OCI-LY1 (cell line): ENCODE results near the gene SLC22A3.

ENCODE experiments used
- H2AFZ ChIP-seq: fragments of 200-600 bp; sonication (generic), shearing (Covaris generic); 2 replicates; pipeline ENCODE4 v1.6.0; 2014; ENCODE audit warnings: antibody characterized with exemption, mild to moderate bottlenecking, low read length
- H3F3A ChIP-seq: fragments of 200-600 bp; sonication (generic), shearing (Covaris generic); 2 replicates; pipeline ENCODE4 v1.6.0; 2014; ENCODE audit warnings: mild to moderate bottlenecking, antibody characterized with exemption, low read length, moderate library complexity; ENCODE audit not compliant: insufficient read depth
- H3K27ac ChIP-seq: fragments of 200-600 bp; sonication (generic); 2 replicates; pipeline ENCODE4 v1.5.1; 2014; ENCODE audit warnings: low read length, mixed run types, mild to moderate bottlenecking, low read depth; ENCODE audit not compliant: poor library complexity, severe bottlenecking
- H3K27me3 ChIP-seq: fragments of 200-600 bp; sonication (generic); 2 replicates; pipeline ENCODE4 v1.6.0; 2014; ENCODE audit warnings: antibody characterized with exemption, mild to moderate bottlenecking, low read length, moderate library complexity; ENCODE audit not compliant: insufficient read depth
- H3K36me3 ChIP-seq: fragments of 200-600 bp; sonication (generic); 2 replicates; pipeline ENCODE4 v1.6.1; 2014; ENCODE audit warnings: mild to moderate bottlenecking, antibody characterized with exemption, low read length, moderate library complexity, mixed read lengths; ENCODE audit not compliant: insufficient read depth
- H3K4me1 ChIP-seq: fragments of 200-600 bp; sonication (generic); 2 replicates; pipeline ENCODE4 v1.5.1; 2014; ENCODE audit warnings: mild to moderate bottlenecking, low read length, moderate library complexity; ENCODE audit not compliant: insufficient read depth, severe bottlenecking
- H3K4me2 ChIP-seq: fragments of 200-600 bp; sonication (generic), shearing (Covaris generic); 2 replicates; pipeline ENCODE4 v1.6.1; 2014; ENCODE audit warnings: low read length
- H3K4me3 ChIP-seq: fragments of 200-600 bp; sonication (generic); 2 replicates; pipeline ENCODE4 v1.5.1; 2014; ENCODE audit warnings: low read length, low read depth, mild to moderate bottlenecking, mixed read lengths; ENCODE audit not compliant: poor library complexity, severe bottlenecking
- H3K79me2 ChIP-seq: fragments of 200-600 bp; shearing (Covaris generic); 2 replicates; pipeline ENCODE4 v1.6.1; 2016; ENCODE audit warnings: mixed run types, low read length, mixed read lengths; ENCODE audit not compliant: insufficient read depth
- H3K9ac ChIP-seq: fragments of 200-600 bp; sonication (generic), shearing (Covaris generic); 2 replicates; pipeline ENCODE4 v1.6.1; 2014; ENCODE audit warnings: mild to moderate bottlenecking, low read length, mixed read lengths
- H3K9me2 ChIP-seq: fragments of 200-600 bp; sonication (generic), shearing (Covaris generic); 2 replicates; pipeline ENCODE4 v1.6.1; 2014; ENCODE audit warnings: low read depth, mild to moderate bottlenecking, low read length, mixed read lengths
- H3K9me3 ChIP-seq: fragments of 200-600 bp; shearing (Covaris generic); 2 replicates; pipeline ENCODE4 v1.6.1; 2014; ENCODE audit warnings: low read length, mixed read lengths
- H4K20me1 ChIP-seq: fragments of 200-600 bp; sonication (generic), shearing (Covaris generic); 2 replicates; pipeline ENCODE4 v1.6.0; 2016; ENCODE audit warnings: mild to moderate bottlenecking, low read length; ENCODE audit not compliant: insufficient read depth
- CTCF ChIP-seq: fragments of 200-600 bp; sonication (generic), shearing (Covaris generic); IDR thresholded peaks from 2 replicates; pipeline ENCODE4 v1.5.1; 2017; ENCODE audit warnings: mild to moderate bottlenecking, antibody characterized with exemption, low read length, moderate library complexity, mixed read lengths
- EZH2 ChIP-seq: fragments of 200-600 bp; sonication (generic), shearing (Covaris generic); IDR thresholded peaks from 2 replicates; pipeline ENCODE4 v1.8.0; 2017; ENCODE audit warnings: borderline replicate concordance, mixed run types, mild to moderate bottlenecking, antibody characterized with exemption, low read length, moderate library complexity, mixed read lengths

The SLC22A3 gene

DNA sequence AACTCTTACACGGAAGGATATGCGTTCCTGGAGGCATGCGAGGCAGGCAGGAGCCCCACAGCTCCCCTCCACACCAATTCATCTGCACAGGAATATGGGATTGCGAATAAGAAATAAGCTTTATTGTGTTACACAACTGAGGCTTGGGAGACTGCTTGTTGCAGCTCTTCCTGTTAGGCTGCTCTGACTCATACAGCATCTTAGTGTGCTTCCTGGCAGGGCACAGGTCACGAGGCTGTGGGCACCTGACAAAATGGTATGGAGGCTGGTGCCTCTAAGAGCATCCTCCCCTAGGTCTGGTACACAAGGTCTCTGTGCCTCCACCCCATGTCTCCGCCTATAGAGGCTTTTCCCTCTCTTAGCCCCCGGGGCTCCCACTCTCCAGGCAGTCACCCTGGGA is 6.8 kb downstream of the SLC22A3 start:
- no peaks in the 10 kb centered on the region for H4K20me1 ChIP-seq
- H3F3A ChIP-seq = no peaks in the 10 kb centered on the region
- H3K4me3 ChIP-seq = no peak overlapping the region
- H2AFZ ChIP-seq = no peak overlapping the region
- no peak for TF ChIP-seq EZH2
- TF ChIP-seq CTCF = no peak
- no peaks in the 10 kb centered on the region for H3K9me2 ChIP-seq
- H3K9me3 ChIP-seq = no peaks in the 10 kb centered on the region
- H3K79me2 ChIP-seq = no peaks in the 10 kb centered on the region
- H3K27me3 ChIP-seq = no peaks in the 10 kb centered on the region; the same call in 1 of the 2 replicates
- no peak overlapping the region for H3K27ac ChIP-seq
- no peak overlapping the region for H3K9ac ChIP-seq
- no peak overlapping the region for H3K4me2 ChIP-seq
- H3K4me1 ChIP-seq = no peaks in the 10 kb centered on the region
- H3K36me3 ChIP-seq = no peaks in the 10 kb centered on the region

DNA sequence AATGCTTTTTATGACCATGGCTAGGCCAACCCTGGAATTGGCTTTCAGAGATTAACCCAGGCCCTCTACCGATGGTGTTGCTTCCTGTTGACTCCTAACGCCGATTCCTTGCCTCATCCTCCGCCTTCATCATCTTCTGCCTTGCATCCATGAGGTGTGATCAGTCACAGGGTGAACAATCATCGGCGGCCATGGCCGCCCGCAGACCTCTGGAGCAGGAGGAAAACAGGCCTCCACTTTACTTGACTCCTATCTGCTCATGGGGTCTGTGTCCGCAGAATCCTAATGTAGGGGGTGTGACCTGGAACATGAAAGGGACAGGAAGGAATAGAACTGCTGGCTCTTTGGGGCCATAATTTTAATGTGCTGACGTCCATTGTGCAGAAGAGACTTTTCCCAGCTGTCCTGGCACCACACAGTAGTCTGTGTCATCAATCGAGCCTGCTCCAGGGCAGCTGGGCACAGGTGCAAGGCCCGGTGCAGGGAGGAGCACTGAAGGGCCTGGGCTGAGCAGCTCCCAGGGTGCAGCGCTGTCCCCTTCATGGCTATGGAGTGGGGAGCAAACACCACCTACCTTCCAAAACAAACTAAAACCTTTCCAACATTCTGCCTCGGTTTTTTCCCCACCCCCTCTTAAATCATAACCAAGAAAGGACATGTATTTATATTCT is 8.0 kb downstream of the SLC22A3 start:
- Histone ChIP-seq H3K4me3 (no peak overlapping the region), H3K9ac (no peak overlapping the region), H3K79me2 (no peaks in the 10 kb centered on the region), H3K4me2 (no peak overlapping the region), H3F3A (no peaks in the 10 kb centered on the region), H3K36me3 (no peaks in the 10 kb centered on the region), H3K27me3 (no peaks in the 10 kb centered on the region; the same call in 1 of the 2 replicates), H3K4me1 (no peaks in the 10 kb centered on the region), H3K9me3 (no peaks in the 10 kb centered on the region), H3K9me2 (no peaks in the 10 kb centered on the region), H3K27ac (no peak overlapping the region), H4K20me1 (no peaks in the 10 kb centered on the region), H2AFZ (no peak overlapping the region)
- TF ChIP-seq CTCF (no peak), EZH2 (no peak)

DNA sequence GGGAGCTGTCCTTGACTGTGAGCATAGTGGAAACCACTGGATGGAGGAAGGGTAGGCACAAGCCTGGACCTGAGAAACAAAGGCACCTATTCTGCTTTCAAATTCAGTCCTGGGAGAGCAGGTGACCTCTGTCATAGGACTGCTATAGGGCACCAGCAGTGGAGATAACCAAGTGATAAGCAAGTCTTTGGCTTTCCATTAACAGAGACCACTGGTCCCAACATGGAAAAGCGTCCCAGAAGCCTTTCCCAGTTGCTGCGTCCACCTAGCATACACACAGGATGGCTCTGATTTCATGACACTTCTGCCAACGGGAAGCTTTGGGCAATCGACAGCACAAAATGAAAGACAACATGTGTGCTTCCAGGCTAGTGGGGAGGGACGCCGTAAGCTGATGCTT is 8.9 kb downstream of the SLC22A3 start:
- no peaks in the 10 kb centered on the region for H4K20me1 ChIP-seq
- H3K79me2 ChIP-seq = no peaks in the 10 kb centered on the region
- H3K36me3 ChIP-seq = no peaks in the 10 kb centered on the region
- TF ChIP-seq EZH2 (no peak), CTCF (no peak)
- no peaks in the 10 kb centered on the region for H3K9me3 ChIP-seq
- no peak overlapping the region for H3K27ac ChIP-seq
- H3K4me1 ChIP-seq = no peaks in the 10 kb centered on the region
- H3F3A ChIP-seq = no peaks in the 10 kb centered on the region
- no peak overlapping the region for H2AFZ ChIP-seq
- no peaks in the 10 kb centered on the region for H3K9me2 ChIP-seq
- no peak overlapping the region for H3K4me3 ChIP-seq
- no peaks in the 10 kb centered on the region; the same call in 1 of the 2 replicates for H3K27me3 ChIP-seq
- no peak overlapping the region for H3K4me2 ChIP-seq
- no peak overlapping the region for H3K9ac ChIP-seq
